Measurements from ENCODE around the gene ZNF500. TPM values are rescaled to one million over a fixed set of nuclear protein-coding genes. Genes with fewer than 3 reads are reported as not detected.

ZNF500 gene
- total RNA-seq, 2 donors from 2014 or later = 29.2 to 33.8 TPM

DNA sequence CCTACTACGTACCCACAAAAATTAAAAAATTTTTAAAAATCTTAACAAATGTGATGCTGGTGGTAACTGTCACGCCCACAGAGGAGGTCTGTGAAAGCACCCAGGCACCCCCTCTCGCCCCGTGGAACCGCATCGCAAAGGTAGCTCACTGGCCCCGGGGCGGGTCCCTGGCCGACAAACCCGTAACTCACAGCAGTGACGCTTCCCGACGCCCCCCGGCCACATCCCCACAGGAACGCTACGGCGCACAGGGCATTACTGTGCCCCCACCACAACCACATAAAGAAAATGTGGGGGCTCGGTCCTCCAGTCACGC lies 33.3 kb downstream of the ZNF500 start:
- Histone ChIP-seq H3K27ac (peak overlapping the region; percentile 76 to 82), H3K9me3 (no peaks in the 10 kb centered on the region), H3K27me3 (replicated peaks; ENCODE audit: insufficient read depth) (no peaks in the 10 kb centered on the region), H3K4me3 (peak overlapping the region; percentile 80 to 82), H3K4me1 (replicated peaks) (no peaks in the 10 kb centered on the region), H3K36me3 (no peaks in the 10 kb centered on the region)
- TF ChIP-seq POLR2A (IDR thresholded peaks at IDR 0.05) (no peak), CTCF (IDR thresholded peaks at IDR 0.05) (no peak), POLR2AphosphoS5 (IDR thresholded peaks at IDR 0.05) (no peak)
- WGBS = 0% methylated on average over 19 of the region's 19 CpGs
- DNase-seq (ENCODE audit: low spot score) = peak; percentile 12
- intact Hi-C loops (cut with DNase I) = loop anchor here (1.0 to 10.0 kb wide), 5 partner anchors 35 to 223 kb away; partner anchors contain the start of genes GLYR1, ROGDI, UBALD1 and UBN1

- H3K4me1 ChIP-seq (replicated peaks) = no peaks in the 10 kb centered on the region
- no peak for DNase-seq (ENCODE audit: low spot score)
- intact Hi-C loops (cut with DNase I) = loop anchor here (10.0 kb wide), 3 partner anchors 72 to 118 kb away; partner anchors contain the start of genes GLYR1, ROGDI, UBALD1 and UBN1
- H3K36me3 ChIP-seq = no peaks in the 10 kb centered on the region
- H3K4me3 ChIP-seq = peak overlapping the region; percentile 80 to 82
- no peaks in the 10 kb centered on the region for H3K9me3 ChIP-seq
- no peaks in the 10 kb centered on the region for H3K27me3 ChIP-seq (replicated peaks; ENCODE audit: insufficient read depth)
- H3K27ac ChIP-seq = peak overlapping the region; percentile 76 to 82
- no peak for TF ChIP-seq POLR2A (IDR thresholded peaks at IDR 0.05)
- TF ChIP-seq POLR2AphosphoS5 (IDR thresholded peaks at IDR 0.05) = no peak
- no peak for TF ChIP-seq CTCF (IDR thresholded peaks at IDR 0.05)
- 19% methylated on average over 17 of the region's 17 CpGs for WGBS
Measured at GRCh38 chr16:4733211-4733742, 33.7 kb downstream of the ZNF500 start.

- Histone ChIP-seq H3K9me3 (no peaks in the 10 kb centered on the region), H3K4me1 (replicated peaks) (no peaks in the 10 kb centered on the region), H3K27me3 (replicated peaks; ENCODE audit: insufficient read depth) (no peaks in the 10 kb centered on the region), H3K36me3 (peaks cover 3 to 6% of the 10 kb centered on the region in 2 donors), H3K4me3 (no peak overlapping the region), H3K27ac (no peak overlapping the region)
- WGBS = 94% methylated on average over 15 of the region's 15 CpGs
- DNase-seq (ENCODE audit: low spot score) = no peak
- TF ChIP-seq CTCF (IDR thresholded peaks at IDR 0.05) = no peak
- no peak for TF ChIP-seq POLR2A (IDR thresholded peaks at IDR 0.05)
- intact Hi-C loops (cut with DNase I) = loop anchor here (10.0 kb wide), 3 partner anchors 75 to 115 kb away; partner anchors contain the start of genes GLYR1, ROGDI, UBALD1 and UBN1
Measured at GRCh38 chr16:4729876-4730275, 37.1 kb downstream of the ZNF500 start.

DNA sequence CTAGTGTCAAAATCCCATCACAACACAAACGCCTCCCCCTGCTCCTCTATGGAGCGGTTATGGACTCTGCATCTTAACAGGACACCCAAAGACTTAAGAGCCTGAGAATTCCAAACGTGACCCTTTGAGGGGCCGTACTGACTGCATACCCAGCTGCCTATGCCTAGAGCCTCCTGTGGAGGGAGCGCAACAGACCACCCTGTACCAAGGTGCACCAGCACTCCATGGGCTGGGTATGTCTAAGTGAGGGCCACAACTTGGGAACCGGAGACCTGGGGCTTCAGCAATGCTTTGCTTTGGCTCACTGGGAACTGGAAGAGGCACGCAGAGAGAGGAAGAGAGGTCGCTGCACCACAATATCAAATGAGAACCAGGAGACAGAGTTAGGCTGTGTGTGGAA lies 38.3 kb downstream of the ZNF500 start:
- WGBS = 94% methylated on average over 8 of the region's 8 CpGs
- intact Hi-C loops (cut with DNase I) = no loop called here
- H3K9me3 ChIP-seq = no peaks in the 10 kb centered on the region
- no peak for DNase-seq (ENCODE audit: low spot score)
- H3K4me3 ChIP-seq = no peak overlapping the region
- no peaks in the 10 kb centered on the region for H3K4me1 ChIP-seq (replicated peaks)
- H3K27ac ChIP-seq = no peak overlapping the region
- peaks cover 3 to 6% of the 10 kb centered on the region in 2 donors for H3K36me3 ChIP-seq
- no peaks in the 10 kb centered on the region for H3K27me3 ChIP-seq (replicated peaks; ENCODE audit: insufficient read depth)
- TF ChIP-seq CTCF (IDR thresholded peaks at IDR 0.05) (no peak), POLR2AphosphoS5 (IDR thresholded peaks at IDR 0.05) (no peak), POLR2A (IDR thresholded peaks at IDR 0.05) (no peak)

- H3K27me3 ChIP-seq (replicated peaks; ENCODE audit: insufficient read depth) = no peaks in the 10 kb centered on the region
- WGBS = 93% methylated on average over 18 of the region's 18 CpGs
- intact Hi-C loops (cut with DNase I) = no loop called here
- H3K4me1 ChIP-seq (replicated peaks) = no peaks in the 10 kb centered on the region
- DNase-seq (ENCODE audit: low spot score) = no peak
- no peak overlapping the region for H3K4me3 ChIP-seq
- no peak for TF ChIP-seq POLR2AphosphoS5 (IDR thresholded peaks at IDR 0.05)
- no peak for TF ChIP-seq CTCF (IDR thresholded peaks at IDR 0.05)
- no peak for TF ChIP-seq POLR2A (IDR thresholded peaks at IDR 0.05)
- H3K36me3 ChIP-seq = peaks cover 3 to 6% of the 10 kb centered on the region in 2 donors
- no peak overlapping the region for H3K27ac ChIP-seq
- H3K9me3 ChIP-seq = no peaks in the 10 kb centered on the region
Measured at GRCh38 chr16:4726616-4727015, 40.3 kb downstream of the ZNF500 start.

Measured in prostate gland (tissue), 2 donors.